Activated CD4-positive, alpha-beta T cell treated with anti-CD3 and anti-CD28 coated beads for 24 hours (primary cell): ENCODE data around the gene SLC7A8.

Experiments
- DNase-seq, 2 donors: peaks; one replicate each; pipeline ENCODE4 v3.0.0-alpha.2; 2020; ENCODE audit warnings: low read depth in 2 of 2

The SLC7A8 gene

GRCh38 chr14:23158779-23159178 lies 24.7 kb downstream of the SLC7A8 start:
- no peak for DNase-seq

- no peak for DNase-seq
Measured at GRCh38 chr14:23154964-23155587, 28.4 kb downstream of the SLC7A8 start.

GRCh38 chr14:23153851-23154796 lies 29.3 kb downstream of the SLC7A8 start:
- no peak for DNase-seq

GRCh38 chr14:23151342-23151741 lies 32.1 kb downstream of the SLC7A8 start:
- no peak for DNase-seq

- DNase-seq: no peak
Measured at GRCh38 chr14:23149745-23150144, 33.7 kb downstream of the SLC7A8 start.

- no peak for DNase-seq
Measured at GRCh38 chr14:23148591-23149249, 34.7 kb downstream of the SLC7A8 start.

GRCh38 chr14:23147676-23148075 lies 35.8 kb downstream of the SLC7A8 start:
- DNase-seq: no peak

- DNase-seq: no peak
Measured at GRCh38 chr14:23146980-23147379, 36.5 kb downstream of the SLC7A8 start.

GRCh38 chr14:23146351-23146910 lies 37.0 kb downstream of the SLC7A8 start:
- no peak for DNase-seq

- DNase-seq: no peak
Measured at GRCh38 chr14:23145794-23146350, 37.6 kb downstream of the SLC7A8 start.

GRCh38 chr14:23143911-23144310 lies 39.5 kb downstream of the SLC7A8 start:
- no peak for DNase-seq

GRCh38 chr14:23142826-23143225 lies 40.6 kb downstream of the SLC7A8 start:
- DNase-seq: no peak

- no peak for DNase-seq
Measured at GRCh38 chr14:23141706-23142444, 41.6 kb downstream of the SLC7A8 start.

GRCh38 chr14:23140371-23140770 lies 43.1 kb downstream of the SLC7A8 start:
- no peak for DNase-seq

- DNase-seq: no peak
Measured at GRCh38 chr14:23139874-23140273, 43.6 kb downstream of the SLC7A8 start.

- DNase-seq: no peak
Measured at GRCh38 chr14:23137813-23138535, 45.5 kb downstream of the SLC7A8 start.

- no peak for DNase-seq
Measured at GRCh38 chr14:23137192-23137812, 46.2 kb downstream of the SLC7A8 start.

- DNase-seq: no peak
Measured at GRCh38 chr14:23136566-23137133, 46.8 kb downstream of the SLC7A8 start.

GRCh38 chr14:23132970-23133369 lies 50.5 kb downstream of the SLC7A8 start:
- no peak for DNase-seq

- no peak for DNase-seq
Measured at GRCh38 chr14:23131482-23131881, 52.0 kb downstream of the SLC7A8 start.
